GM13977 (cell line): ENCODE data around the gene RFX1.

Source experiments
- DNase-seq: peaks from one replicate; pipeline ENCODE4 v3.0.0; 2012; ENCODE audit warnings: low spot score
- in situ Hi-C: fragments of 300-500 bp; cut with MboI; formaldehyde crosslinking; loops from one replicate; pipeline ENCODE4 v1.12.0; 2022; ENCODE audit warnings: low sequenced_read_pairs, low pct_unique_long_range_greater_than_20kb, mixed read lengths, inconsistent platforms; ENCODE audit not compliant: unreplicated experiment
- TF ChIP-seq, protein P1 (sequence below): IDR thresholded peaks from 2 replicates; pipeline ENCODE4 v1.5.1; 2012; ENCODE audit warnings: mild to moderate bottlenecking, control low read depth; ENCODE audit not compliant: insufficient read depth; ENCODE audit errors: extremely low read depth, missing control alignments

RFX1 gene

DNA sequence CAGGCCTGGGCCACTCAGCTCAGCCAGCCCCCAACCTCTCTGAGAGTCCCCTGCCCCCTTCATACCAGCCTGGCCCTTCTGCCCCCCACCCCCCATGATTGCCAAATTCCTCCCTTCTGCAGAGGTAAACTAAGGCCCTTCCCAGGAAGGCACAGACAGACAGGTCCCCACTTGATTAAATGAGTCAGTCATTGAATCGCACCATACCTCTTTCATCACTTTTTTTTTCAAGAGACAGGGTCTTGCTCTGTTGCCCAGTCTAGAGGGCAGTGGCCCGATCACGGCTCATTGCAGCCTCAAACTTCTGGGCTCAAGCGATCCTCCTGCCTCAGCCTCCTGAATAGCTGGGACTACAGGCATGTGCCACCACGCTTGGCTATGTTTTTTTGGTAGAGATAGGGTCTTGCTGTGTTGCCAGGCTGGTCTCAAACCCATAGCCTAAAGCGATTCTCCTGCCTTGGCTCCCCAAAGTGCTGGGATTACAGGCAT, 73.9 kb downstream of the RFX1 start:
- in situ Hi-C loops, result no loop called here
- TF ChIP-seq, protein P1, sequence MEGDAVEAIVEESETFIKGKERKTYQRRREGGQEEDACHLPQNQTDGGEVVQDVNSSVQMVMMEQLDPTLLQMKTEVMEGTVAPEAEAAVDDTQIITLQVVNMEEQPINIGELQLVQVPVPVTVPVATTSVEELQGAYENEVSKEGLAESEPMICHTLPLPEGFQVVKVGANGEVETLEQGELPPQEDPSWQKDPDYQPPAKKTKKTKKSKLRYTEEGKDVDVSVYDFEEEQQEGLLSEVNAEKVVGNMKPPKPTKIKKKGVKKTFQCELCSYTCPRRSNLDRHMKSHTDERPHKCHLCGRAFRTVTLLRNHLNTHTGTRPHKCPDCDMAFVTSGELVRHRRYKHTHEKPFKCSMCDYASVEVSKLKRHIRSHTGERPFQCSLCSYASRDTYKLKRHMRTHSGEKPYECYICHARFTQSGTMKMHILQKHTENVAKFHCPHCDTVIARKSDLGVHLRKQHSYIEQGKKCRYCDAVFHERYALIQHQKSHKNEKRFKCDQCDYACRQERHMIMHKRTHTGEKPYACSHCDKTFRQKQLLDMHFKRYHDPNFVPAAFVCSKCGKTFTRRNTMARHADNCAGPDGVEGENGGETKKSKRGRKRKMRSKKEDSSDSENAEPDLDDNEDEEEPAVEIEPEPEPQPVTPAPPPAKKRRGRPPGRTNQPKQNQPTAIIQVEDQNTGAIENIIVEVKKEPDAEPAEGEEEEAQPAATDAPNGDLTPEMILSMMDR, result no peak
- DNase-seq, result no peak

DNA sequence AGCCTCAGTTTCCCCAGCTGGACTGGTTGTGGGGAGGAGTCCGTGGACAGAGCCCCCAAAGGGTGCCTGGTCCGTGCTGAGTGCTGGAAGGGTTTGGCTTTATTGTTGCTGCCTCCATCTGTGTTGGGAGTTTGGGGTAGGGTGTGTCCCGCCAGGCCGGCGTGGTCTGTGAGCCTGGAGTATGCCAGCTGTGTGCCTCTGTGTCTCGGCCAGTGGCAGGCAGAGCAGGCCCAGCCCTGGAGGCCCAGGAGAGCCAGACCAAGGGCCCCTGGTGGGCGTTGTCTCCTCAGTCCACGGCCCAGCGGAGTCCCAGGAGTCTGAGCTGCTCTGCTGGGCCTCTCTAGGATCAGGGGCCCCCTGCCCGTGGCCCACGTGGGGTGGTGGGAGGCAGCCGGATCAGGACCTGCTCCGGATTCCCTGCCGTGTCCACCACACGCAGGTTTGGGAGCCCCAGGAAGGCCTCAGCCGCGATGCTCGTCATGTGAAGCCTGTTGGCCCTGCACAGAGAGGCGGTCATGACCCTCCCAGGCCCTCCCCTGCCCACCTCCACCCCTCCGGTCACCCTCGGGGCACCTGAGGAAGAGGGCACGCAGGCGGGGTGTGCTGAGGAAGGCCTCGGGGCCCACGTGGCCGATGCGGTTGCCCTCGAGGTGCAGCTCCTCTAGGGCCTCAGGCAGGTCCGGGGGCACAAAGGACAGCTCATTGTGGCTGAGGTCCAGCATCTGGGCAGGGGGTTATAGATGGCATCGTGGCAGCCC, 74.5 kb downstream of the RFX1 start:
- no peak for DNase-seq
- TF ChIP-seq, protein P1, result no peak

DNA sequence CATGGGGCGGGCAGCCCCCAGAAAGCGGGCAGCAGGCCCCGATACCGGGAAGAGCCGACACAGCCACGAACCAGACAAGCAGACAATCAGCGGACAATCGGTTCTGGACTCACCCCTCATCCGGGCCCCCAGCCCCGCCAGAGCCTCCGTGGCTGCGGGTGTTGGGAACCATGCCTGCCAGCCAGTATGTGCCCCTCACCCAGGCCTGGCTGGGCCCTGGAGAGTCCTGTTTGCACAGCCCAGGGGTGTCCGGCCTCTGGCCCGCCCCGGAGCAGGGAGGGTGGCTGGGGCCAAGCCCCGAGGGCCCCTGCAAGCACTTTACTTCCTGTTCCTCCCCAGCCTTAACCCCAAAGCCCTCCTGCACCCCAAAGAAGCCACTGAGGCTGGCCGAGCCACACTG, 75.7 kb downstream of the RFX1 start:
- TF ChIP-seq, protein P1, result no peak
- in situ Hi-C loops, result no loop called here
- DNase-seq, result no peak

More for the DNA sequence above, 74.5 kb downstream of the RFX1 start:
- in situ Hi-C loops, result no loop called here

DNA sequence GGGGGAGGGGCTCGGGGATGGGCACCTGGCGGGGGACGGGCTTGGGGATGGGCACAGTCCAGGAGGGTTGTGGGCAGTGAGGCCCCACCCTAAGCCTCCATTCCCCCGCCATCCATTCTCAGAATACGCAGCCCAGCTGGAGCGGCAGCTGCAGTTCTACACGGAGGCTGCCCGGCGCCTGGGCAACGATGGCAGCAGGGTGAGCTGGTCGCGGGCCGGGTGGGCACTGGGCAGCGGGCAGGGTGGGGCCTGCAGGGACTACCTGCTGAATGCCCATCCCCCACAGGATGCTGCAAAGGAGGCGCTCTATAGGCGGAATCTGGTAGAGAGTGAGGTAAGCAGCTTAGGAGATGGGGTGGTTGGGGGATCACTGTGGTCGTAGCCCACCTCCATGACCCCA, 76.2 kb downstream of the RFX1 start:
- DNase-seq, result no peak
- TF ChIP-seq, protein P1, result no peak
- in situ Hi-C loops, result no loop called here

DNA sequence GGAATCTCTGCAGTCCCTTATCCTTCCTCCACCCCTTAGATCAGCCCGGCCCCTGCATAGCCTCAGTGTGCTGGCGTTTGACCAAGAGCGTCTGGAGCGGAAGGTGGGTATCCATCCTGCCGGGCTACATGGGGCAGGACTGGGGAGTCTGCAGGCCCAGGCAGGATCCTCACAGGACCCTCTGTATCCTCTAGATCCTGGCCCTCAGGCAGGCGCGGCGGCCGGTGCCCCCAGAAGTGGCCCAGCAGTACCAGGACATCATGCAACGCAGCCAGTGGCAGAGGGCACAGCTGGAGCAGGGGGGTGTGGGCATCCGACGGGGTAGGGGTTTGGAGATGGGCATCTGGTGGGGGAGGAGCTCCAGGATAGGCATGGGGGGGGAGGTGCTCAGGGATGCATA, 76.8 kb downstream of the RFX1 start:
- peak; percentile 21 for DNase-seq
- in situ Hi-C loops, result no loop called here
- TF ChIP-seq, protein P1, result no peak

DNA sequence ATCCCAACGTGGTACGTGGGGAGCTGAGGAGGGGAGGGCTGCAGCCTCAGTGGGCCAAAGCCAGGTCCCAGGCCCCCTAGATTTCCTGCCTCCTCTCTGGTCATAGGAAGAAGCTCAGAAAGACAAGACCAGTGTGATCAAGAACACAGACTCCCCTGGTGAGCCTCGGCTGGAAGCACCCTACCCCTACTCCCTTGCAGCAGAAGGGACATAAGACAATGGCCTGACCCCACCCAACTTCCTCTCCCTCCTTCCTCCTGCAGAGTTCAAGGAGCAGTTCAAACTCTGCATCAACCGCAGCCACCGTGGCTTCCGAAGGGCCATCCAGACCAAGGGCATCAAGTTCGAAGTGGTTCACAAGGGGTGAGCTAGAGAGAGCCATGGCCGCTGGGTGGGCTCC, 79.4 kb downstream of the RFX1 start:
- no peak for DNase-seq
- in situ Hi-C loops, result no loop called here
- TF ChIP-seq, protein P1, result no peak
